Testis (tissue), 3 donors: ENCODE measurements around the gene PAX3. TPM values are rescaled to one million over a fixed set of nuclear protein-coding genes. Genes with fewer than 3 reads are reported as not detected.

Experiments used
- DNase-seq: peaks from one replicate; pipeline ENCODE4 v3.0.0-alpha.2; 2019
- H3K27ac ChIP-seq, 2 donors: fragments of 200-600 bp; sonication (generic); one replicate each; pipeline ENCODE4 v1.5.1; 2019
- H3K27me3 ChIP-seq: fragments of 200-600 bp; sonication (generic); one replicate; pipeline ENCODE4 v1.5.1; 2019
- H3K36me3 ChIP-seq: fragments of 200-600 bp; sonication (generic); one replicate; pipeline ENCODE4 v1.5.1; 2017; ENCODE audit warnings: low read depth; ENCODE audit errors: missing control alignments
- H3K4me1 ChIP-seq: fragments of 200-600 bp; sonication (generic); one replicate; pipeline ENCODE4 v1.5.1; 2019
- H3K4me3 ChIP-seq, 2 donors: fragments of 200-600 bp; sonication (generic); one replicate each; pipeline ENCODE4 v1.5.1; 2017 to 2019
- H3K9me3 ChIP-seq: fragments of 200-600 bp; sonication (generic); one replicate; pipeline ENCODE4 v1.5.1; 2017
- CTCF ChIP-seq, 3 experiments: fragments of 450-650 bp in 2 of 3; fragments of 200-600 bp in 1 of 3; sonication (generic) in 1 of 3; IDR thresholded peaks; one replicate each; pipeline ENCODE4 v1.5.1; 2016 to 2019; ENCODE audit warnings: antibody characterized with exemption in 3 of 3, mild to moderate bottlenecking in 2 of 3, moderate library complexity in 1 of 3
- POLR2A ChIP-seq: fragments of 450-650 bp; IDR thresholded peaks from one replicate; pipeline ENCODE4 v1.6.1; 2017; ENCODE audit warnings: antibody characterized with exemption, mild to moderate bottlenecking, moderate library complexity
- WGBS, 2 donors: methylation state at CpG; one replicate each; pipeline ENCODE4 v1.1.5; 2018; 5-methylcytosine and 5-hydroxymethylcytosine counted together
- intact Hi-C: fragments of 100-400 bp; cut with DNase I; formaldehyde crosslinking; loops from one replicate; pipeline ENCODE4 v1.15.1; 2023; ENCODE audit warnings: low total_unique reads
- polyA plus RNA-seq: library from polyadenylated mRNA; stranded (reverse); fragments of 350-450 nt; fragmentation: Illumina TruSeq; extraction: RNeasy Lipid Tissue Mini Kit (QIAGEN cat#74804); gene quantifications from one replicate; pipeline ENCODE4 v1.2.3, GENCODE V29; 2014; ENCODE audit warnings: low read depth, low replicate concordance; ENCODE audit not compliant: insufficient read depth
- total RNA-seq, 2 donors: library from RNA; depleted of rRNA; stranded (reverse); fragments of >200 nt; gene quantifications; one replicate each; pipeline ENCODE4 v1.2.3, GENCODE V29; 2016

PAX3 gene
- total and polyA plus RNA-seq, 3 donors from 2014 or later = 4.8 to 6.0 (median 4.9) TPM

GRCh38 chr2:222301796-222302118 lies 3.0 kb upstream of the PAX3 start:
- Histone ChIP-seq H3K27ac (no peak overlapping the region), H3K4me3 (no peak overlapping the region), H3K9me3 (no peaks in the 10 kb centered on the region), H3K27me3 (peaks cover 3% of the 10 kb centered on the region), H3K36me3 (no peaks in the 10 kb centered on the region), H3K4me1 (peaks cover 3% of the 10 kb centered on the region)
- intact Hi-C loops = no loop called here
- no peak for DNase-seq
- 7 to 11% methylated on average over 16 of the region's 16 CpGs for WGBS, 2 donors
- no peak for TF ChIP-seq POLR2A
- no peak for TF ChIP-seq CTCF (IDR thresholded peaks at IDR 0.05)

- Histone ChIP-seq H3K36me3 (no peaks in the 10 kb centered on the region), H3K9me3 (no peaks in the 10 kb centered on the region), H3K27me3 (peaks cover 3% of the 10 kb centered on the region), H3K27ac (no peak overlapping the region), H3K4me3 (no peak overlapping the region), H3K4me1 (peaks cover 2% of the 10 kb centered on the region)
- TF ChIP-seq POLR2A (no peak), CTCF (IDR thresholded peaks at IDR 0.05) (no peak)
- intact Hi-C loops = no loop called here
- 6 to 7% methylated on average over 31 to 34 of the region's 34 CpGs for WGBS, 2 donors
- DNase-seq = no peak
These were observed 2.4 kb upstream of the PAX3 start for GRCh38 chr2:222301053-222301795.

DNA sequence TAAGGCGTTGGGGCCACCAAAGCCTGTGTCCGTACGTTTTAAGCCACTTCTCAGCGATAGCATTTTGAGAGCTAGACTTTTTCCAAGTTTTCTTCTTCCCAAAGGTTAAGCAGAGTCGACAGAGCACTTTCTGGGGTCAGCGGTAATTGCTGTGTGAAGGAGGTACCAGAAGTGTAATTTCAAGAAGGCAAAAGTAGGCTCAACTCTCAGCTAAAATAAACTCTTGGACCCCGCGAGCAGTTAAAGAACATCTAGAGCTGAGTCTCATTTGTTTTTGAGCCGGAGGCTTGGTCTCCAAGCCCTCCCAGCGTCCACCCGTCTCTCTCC lies 1.9 kb upstream of the PAX3 start:
- no peaks in the 10 kb centered on the region for H3K9me3 ChIP-seq
- no peaks in the 10 kb centered on the region for H3K4me1 ChIP-seq
- H3K27ac ChIP-seq = no peak overlapping the region
- no peak for TF ChIP-seq CTCF (IDR thresholded peaks at IDR 0.05)
- TF ChIP-seq POLR2A = no peak
- H3K36me3 ChIP-seq = no peaks in the 10 kb centered on the region
- H3K27me3 ChIP-seq = peaks cover 3% of the 10 kb centered on the region
- intact Hi-C loops = no loop called here
- no peak for DNase-seq
- H3K4me3 ChIP-seq = no peak overlapping the region
- WGBS, 2 donors = 5 to 6% methylated on average over 11 of the region's 11 CpGs

- H3K4me1 ChIP-seq = no peaks in the 10 kb centered on the region
- no peak for DNase-seq
- intact Hi-C loops = no loop called here
These were observed 1.3 kb upstream of the PAX3 start for GRCh38 chr2:222299906-222300725.

More at GRCh38 chr2:222299906-222300725, 1.3 kb upstream of the PAX3 start:
- Histone ChIP-seq H3K4me3 (no peak overlapping the region), H3K9me3 (no peaks in the 10 kb centered on the region), H3K27ac (no peak overlapping the region), H3K36me3 (no peaks in the 10 kb centered on the region), H3K27me3 (peaks cover 3% of the 10 kb centered on the region)
- WGBS, 2 donors = 9% methylated on average over 20 of the region's 20 CpGs
- TF ChIP-seq CTCF (IDR thresholded peaks at IDR 0.05) (no peak), POLR2A (no peak)
